Panc1 (cell line): ENCODE measurements around the gene TOMM5. TPM values are rescaled to one million over a fixed set of nuclear protein-coding genes. Genes with fewer than 3 reads are reported as not detected.

Experiments used
- ATAC-seq: fragments of 200-7000 bp; cut with Tn5 transposase; 2 replicates; pipeline ENCODE4 v1.9.1; 2020; ENCODE audit warnings: mild to moderate bottlenecking, moderate library complexity
- BruUV-seq: library from RNA; stranded (reverse); fragments of 400-500 nt; replicated peaks from 2 replicates; lab custom pipeline; 2021; lab: Mats Ljungman, UMichigan
- CTCF ChIA-PET: fragments of 300-600 bp; sonication (Branson Sonifier 250); formaldehyde crosslinking; loops from one replicate; lab custom pipeline; 2022; ENCODE audit warnings: antibody characterized with exemption; lab: Charles Lee
- POLR2A ChIA-PET: fragments of 300-600 bp; sonication (Branson Sonifier 250); formaldehyde crosslinking; loops from one replicate; lab custom pipeline; 2022; ENCODE audit warnings: antibody characterized with exemption; lab: Charles Lee
- DNase-seq: peaks from one replicate; pipeline ENCODE4 v3.0.0-alpha.2; 2010; ENCODE audit warnings: low read depth, low spot score
- H3K27ac ChIP-seq: 2 replicates; pipeline ENCODE4 v1.5.1; 2011; ENCODE audit warnings: mild to moderate bottlenecking, low read length, inconsistent platforms
- H3K27me3 ChIP-seq: fragments of 200-500 bp; sonication (Bioruptor generic); 2 replicates; pipeline ENCODE4 v1.6.0; 2014; ENCODE audit warnings: low read length, inconsistent platforms; ENCODE audit not compliant: control insufficient read depth, insufficient read depth
- H3K36me3 ChIP-seq: fragments of 200-500 bp; sonication (Bioruptor generic); 2 replicates; pipeline ENCODE4 v1.5.1; 2014; ENCODE audit warnings: inconsistent platforms, mild to moderate bottlenecking, low read length, moderate library complexity; ENCODE audit not compliant: control insufficient read depth, insufficient read depth
- H3K4me1 ChIP-seq: 2 replicates; pipeline ENCODE4 v1.5.1; 2011; ENCODE audit warnings: inconsistent platforms, mild to moderate bottlenecking, low read length, moderate library complexity; ENCODE audit not compliant: control insufficient read depth, insufficient read depth
- H3K4me3 ChIP-seq, 2 experiments: 2 replicates each; pipeline ENCODE4 v1.5.1; 2011 to 2012; ENCODE audit warnings: low read depth in 2 of 2, low read length in 2 of 2, mild to moderate bottlenecking in 2 of 2, inconsistent platforms in 1 of 2, moderate library complexity in 1 of 2
- H3K9me3 ChIP-seq: fragments of 200-500 bp; sonication (Bioruptor generic); 2 replicates; pipeline ENCODE4 v1.5.1; 2014; ENCODE audit warnings: low read depth, mild to moderate bottlenecking, inconsistent platforms, low read length, moderate library complexity; ENCODE audit not compliant: control insufficient read depth, insufficient read depth
- POLR2AphosphoS5 ChIP-seq: IDR thresholded peaks from 2 replicates; pipeline ENCODE4 v1.6.1; 2012; ENCODE audit warnings: mild to moderate bottlenecking, low read depth, low read length, moderate library complexity
- SIN3A ChIP-seq: IDR thresholded peaks from 2 replicates; pipeline ENCODE4 v1.6.1; 2012; ENCODE audit warnings: low read depth, mild to moderate bottlenecking, low read length, moderate library complexity, borderline replicate concordance; ENCODE audit not compliant: insufficient read depth
- TCF7L2 ChIP-seq: IDR thresholded peaks from 2 replicates; pipeline ENCODE4 v1.6.1; 2011; ENCODE audit warnings: mild to moderate bottlenecking, low read depth, low read length, inconsistent platforms
- in situ Hi-C: cut with HindIII; loops from 2 replicates; pipeline ENCODE4 v1.10.0; 2016; ENCODE audit warnings: low sequenced_read_pairs, low pct_unique_long_range_greater_than_20kb
- intact Hi-C: fragments of 100-400 bp; cut with micrococcal nuclease; formaldehyde crosslinking; loops from one replicate; pipeline ENCODE4 v1.10.0; 2022; ENCODE audit not compliant: unreplicated experiment
- total RNA-seq: library from RNA; stranded (reverse); gene quantifications from one replicate; pipeline ENCODE4 v1.2.1, GENCODE V29; 2021; ENCODE audit not compliant: unreplicated experiment
- TF ChIP-seq, protein P1 (sequence below): fragments of 450-650 bp; IDR thresholded peaks from 2 replicates; pipeline ENCODE4 v1.5.1; 2017; ENCODE audit warnings: mild to moderate bottlenecking
- TF ChIP-seq, protein P2 (sequence below), 2 experiments: IDR thresholded peaks; 2 replicates each; pipeline ENCODE4 v1.6.1; 2011 to 2012; ENCODE audit warnings: low read depth in 2 of 2, control low read depth in 1 of 2, low read length in 1 of 2, mild to moderate bottlenecking in 1 of 2, moderate library complexity in 1 of 2; ENCODE audit not compliant: insufficient read depth in 1 of 2

Gene TOMM5
- total RNA-seq, 1 experiment from 2014 or later, result 333 TPM

- in situ Hi-C loops (no loop called here), intact Hi-C loops (no loop called here)
- CTCF ChIA-PET, result no interaction called here
- POLR2A ChIA-PET, result no interaction called here
- DNase-seq (no peak), ATAC-seq (no peak)
- BruUV-seq, result no TSS peak
- H3K27ac ChIP-seq, result no peak overlapping the region
- peaks cover 32% of the 10 kb centered on the region; the same call in 1 of the 2 replicates for H3K27me3 ChIP-seq
- H3K4me3 ChIP-seq, result no peak overlapping the region
- no peaks in the 10 kb centered on the region for H3K4me1 ChIP-seq
- TF ChIP-seq, protein P1, sequence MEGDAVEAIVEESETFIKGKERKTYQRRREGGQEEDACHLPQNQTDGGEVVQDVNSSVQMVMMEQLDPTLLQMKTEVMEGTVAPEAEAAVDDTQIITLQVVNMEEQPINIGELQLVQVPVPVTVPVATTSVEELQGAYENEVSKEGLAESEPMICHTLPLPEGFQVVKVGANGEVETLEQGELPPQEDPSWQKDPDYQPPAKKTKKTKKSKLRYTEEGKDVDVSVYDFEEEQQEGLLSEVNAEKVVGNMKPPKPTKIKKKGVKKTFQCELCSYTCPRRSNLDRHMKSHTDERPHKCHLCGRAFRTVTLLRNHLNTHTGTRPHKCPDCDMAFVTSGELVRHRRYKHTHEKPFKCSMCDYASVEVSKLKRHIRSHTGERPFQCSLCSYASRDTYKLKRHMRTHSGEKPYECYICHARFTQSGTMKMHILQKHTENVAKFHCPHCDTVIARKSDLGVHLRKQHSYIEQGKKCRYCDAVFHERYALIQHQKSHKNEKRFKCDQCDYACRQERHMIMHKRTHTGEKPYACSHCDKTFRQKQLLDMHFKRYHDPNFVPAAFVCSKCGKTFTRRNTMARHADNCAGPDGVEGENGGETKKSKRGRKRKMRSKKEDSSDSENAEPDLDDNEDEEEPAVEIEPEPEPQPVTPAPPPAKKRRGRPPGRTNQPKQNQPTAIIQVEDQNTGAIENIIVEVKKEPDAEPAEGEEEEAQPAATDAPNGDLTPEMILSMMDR, result no peak
- TF ChIP-seq TCF7L2 (no peak), SIN3A (no peak), POLR2AphosphoS5 (no peak)
- TF ChIP-seq, protein P2, sequence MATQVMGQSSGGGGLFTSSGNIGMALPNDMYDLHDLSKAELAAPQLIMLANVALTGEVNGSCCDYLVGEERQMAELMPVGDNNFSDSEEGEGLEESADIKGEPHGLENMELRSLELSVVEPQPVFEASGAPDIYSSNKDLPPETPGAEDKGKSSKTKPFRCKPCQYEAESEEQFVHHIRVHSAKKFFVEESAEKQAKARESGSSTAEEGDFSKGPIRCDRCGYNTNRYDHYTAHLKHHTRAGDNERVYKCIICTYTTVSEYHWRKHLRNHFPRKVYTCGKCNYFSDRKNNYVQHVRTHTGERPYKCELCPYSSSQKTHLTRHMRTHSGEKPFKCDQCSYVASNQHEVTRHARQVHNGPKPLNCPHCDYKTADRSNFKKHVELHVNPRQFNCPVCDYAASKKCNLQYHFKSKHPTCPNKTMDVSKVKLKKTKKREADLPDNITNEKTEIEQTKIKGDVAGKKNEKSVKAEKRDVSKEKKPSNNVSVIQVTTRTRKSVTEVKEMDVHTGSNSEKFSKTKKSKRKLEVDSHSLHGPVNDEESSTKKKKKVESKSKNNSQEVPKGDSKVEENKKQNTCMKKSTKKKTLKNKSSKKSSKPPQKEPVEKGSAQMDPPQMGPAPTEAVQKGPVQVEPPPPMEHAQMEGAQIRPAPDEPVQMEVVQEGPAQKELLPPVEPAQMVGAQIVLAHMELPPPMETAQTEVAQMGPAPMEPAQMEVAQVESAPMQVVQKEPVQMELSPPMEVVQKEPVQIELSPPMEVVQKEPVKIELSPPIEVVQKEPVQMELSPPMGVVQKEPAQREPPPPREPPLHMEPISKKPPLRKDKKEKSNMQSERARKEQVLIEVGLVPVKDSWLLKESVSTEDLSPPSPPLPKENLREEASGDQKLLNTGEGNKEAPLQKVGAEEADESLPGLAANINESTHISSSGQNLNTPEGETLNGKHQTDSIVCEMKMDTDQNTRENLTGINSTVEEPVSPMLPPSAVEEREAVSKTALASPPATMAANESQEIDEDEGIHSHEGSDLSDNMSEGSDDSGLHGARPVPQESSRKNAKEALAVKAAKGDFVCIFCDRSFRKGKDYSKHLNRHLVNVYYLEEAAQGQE (IDR thresholded peaks at IDR 0.05; ENCODE audit: insufficient read depth in 1 of 2, low read depth in 2 of 2, low read length in 1 of 2), result no peak
- no peaks in the 10 kb centered on the region for H3K9me3 ChIP-seq
- no peaks in the 10 kb centered on the region for H3K36me3 ChIP-seq
These were observed 15.9 kb upstream of the TOMM5 start for GRCh38 chr9:37608250-37608649.

DNA sequence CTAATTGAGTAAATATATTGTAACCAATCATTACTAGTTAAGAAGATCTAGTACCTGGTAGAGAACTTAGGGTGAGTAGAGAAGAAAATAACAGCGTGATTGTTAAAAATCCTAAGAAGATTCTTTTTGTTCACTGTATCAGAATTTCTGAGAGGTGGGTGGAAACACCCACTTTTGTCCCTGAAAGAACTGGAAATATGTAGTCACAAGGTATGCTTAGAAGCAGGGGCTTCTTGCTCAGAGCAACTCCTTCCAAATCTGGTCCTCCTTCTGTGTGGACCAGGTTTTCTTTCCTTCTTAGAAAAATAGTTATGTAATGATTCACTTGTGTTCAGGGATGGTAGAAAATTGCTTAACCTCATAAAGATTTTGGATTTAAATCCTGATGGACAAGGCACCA is 11.9 kb upstream of the TOMM5 start:
- CTCF ChIA-PET, result no interaction called here
- Histone ChIP-seq H3K27me3 (peaks cover 21% of the 10 kb centered on the region; the same call in 1 of the 2 replicates), H3K27ac (no peak overlapping the region), H3K4me1 (0 out of 2 replicates have a peak, but pooled peaks cover 2% of the 10 kb centered on the region), H3K9me3 (no peaks in the 10 kb centered on the region), H3K36me3 (no peaks in the 10 kb centered on the region), H3K4me3 (no peak overlapping the region)
- DNase-seq (no peak), ATAC-seq (no peak)
- intact Hi-C loops (no loop called here), in situ Hi-C loops (no loop called here)
- TF ChIP-seq, protein P2 (IDR thresholded peaks at IDR 0.05; ENCODE audit: insufficient read depth in 1 of 2, low read depth in 2 of 2, low read length in 1 of 2), result no peak
- no peak for TF ChIP-seq POLR2AphosphoS5
- TF ChIP-seq SIN3A, result no peak
- no peak for TF ChIP-seq TCF7L2
- TF ChIP-seq, protein P1, result no peak
- POLR2A ChIA-PET, result no interaction called here
- BruUV-seq, result no TSS peak
